ENCODE data around the gene KIRREL3.

- TF ChIP-seq POLR2AphosphoS5 (IDR thresholded peaks at IDR 0.05) (no peak), POLR2A (IDR thresholded peaks at IDR 0.05) (no peak)
- TF ChIP-seq, protein P1, sequence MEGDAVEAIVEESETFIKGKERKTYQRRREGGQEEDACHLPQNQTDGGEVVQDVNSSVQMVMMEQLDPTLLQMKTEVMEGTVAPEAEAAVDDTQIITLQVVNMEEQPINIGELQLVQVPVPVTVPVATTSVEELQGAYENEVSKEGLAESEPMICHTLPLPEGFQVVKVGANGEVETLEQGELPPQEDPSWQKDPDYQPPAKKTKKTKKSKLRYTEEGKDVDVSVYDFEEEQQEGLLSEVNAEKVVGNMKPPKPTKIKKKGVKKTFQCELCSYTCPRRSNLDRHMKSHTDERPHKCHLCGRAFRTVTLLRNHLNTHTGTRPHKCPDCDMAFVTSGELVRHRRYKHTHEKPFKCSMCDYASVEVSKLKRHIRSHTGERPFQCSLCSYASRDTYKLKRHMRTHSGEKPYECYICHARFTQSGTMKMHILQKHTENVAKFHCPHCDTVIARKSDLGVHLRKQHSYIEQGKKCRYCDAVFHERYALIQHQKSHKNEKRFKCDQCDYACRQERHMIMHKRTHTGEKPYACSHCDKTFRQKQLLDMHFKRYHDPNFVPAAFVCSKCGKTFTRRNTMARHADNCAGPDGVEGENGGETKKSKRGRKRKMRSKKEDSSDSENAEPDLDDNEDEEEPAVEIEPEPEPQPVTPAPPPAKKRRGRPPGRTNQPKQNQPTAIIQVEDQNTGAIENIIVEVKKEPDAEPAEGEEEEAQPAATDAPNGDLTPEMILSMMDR (IDR thresholded peaks at IDR 0.05 in 8 of 11, conservative IDR thresholded peaks at IDR 0.05 in 3 of 11), result no peak
Measured at GRCh38 chr11:126567419-126567818, 433.2 kb downstream of the KIRREL3 start.
